Suppressor macrophage treated with lipopolysaccharide for 1 hour (primary cell): ENCODE results near the gene RPS8.
"Not testable (repeated sequence)": the region's sequence is repeated elsewhere in the genome, so short reads cannot be mapped to it uniquely, and the experiment has no call there.

Experiments used
- DNase-seq, 3 donors: peaks; one replicate each; pipeline ENCODE4 v3.0.0-alpha.2; 2020 to 2022

The RPS8 gene

DNA sequence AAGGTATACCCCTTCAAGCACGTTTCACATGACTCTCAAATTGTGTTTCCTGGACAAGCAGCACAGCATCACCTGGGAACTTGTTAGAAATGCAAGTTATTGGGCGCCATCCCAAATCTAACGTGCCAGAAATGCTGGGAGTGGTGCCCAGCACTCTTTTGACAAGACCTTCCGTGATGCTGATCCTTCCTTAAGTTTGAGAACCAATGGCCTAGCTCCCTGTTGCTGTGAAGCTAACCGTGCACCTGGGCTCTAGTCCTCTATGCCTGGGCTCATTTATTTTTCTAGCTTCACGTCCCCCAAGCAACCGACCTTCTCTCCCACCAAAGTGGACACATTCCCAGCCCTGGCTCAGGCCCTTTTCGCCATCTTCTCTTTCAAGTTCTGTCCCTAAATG, 8.4 kb downstream of the RPS8 start:
- peak in 1 of 3 donors; percentile 3 for DNase-seq

DNA sequence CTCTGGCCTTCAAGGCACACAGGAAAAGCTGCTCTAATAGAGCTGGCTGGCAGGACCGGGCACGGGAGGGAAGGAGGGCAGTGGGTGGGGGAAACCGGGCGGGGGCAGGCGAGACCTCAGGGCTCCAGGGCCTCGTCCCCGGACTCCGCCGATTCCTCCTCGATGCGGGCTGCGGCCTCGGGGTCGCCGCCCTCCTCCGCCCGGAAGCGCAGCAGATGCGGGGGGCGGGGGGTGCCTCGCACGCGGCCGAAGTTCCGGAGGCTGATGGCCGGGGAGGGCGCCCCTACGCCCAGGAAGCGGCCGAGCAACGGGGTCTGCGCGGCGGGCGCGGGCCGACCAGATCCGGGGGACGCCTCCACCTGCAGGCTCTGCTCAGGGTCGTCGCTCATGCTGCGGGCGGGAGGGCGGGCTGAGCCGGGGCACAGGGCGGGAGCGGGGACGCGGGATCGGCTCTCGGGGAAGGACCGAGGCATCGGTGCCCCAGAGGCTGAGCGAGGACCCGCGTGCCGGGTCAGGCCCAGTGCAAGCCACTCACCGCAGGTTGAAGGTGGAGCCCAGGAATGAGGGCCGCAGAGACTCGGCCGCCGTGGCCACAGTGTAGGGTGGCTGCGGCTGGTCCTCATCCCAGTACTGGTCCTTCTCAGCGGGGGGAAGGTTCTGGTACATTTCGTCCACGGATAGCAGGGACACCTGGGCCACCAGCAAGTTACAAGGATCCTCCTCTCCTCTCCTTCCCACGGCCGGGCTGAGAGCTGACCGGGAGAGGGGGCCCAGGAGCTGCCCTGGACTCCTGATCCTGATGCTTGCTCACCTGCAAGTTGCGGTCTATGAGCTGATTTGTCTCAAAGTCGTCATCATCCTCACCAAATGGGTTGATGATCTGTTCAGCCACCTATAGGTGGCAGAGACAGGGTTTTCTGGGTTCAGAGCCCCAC, 9.0 kb downstream of the RPS8 start:
- DNase-seq: peak in 2 of 3 donors; percentile 18 to 55

GRCh38 chr1:44785029-44785380, 9.7 kb downstream of the RPS8 start:
- peak in 1 of 3 donors; percentile 15 for DNase-seq

GRCh38 chr1:44785501-44786137, 10.3 kb downstream of the RPS8 start:
- no peak for DNase-seq

DNA sequence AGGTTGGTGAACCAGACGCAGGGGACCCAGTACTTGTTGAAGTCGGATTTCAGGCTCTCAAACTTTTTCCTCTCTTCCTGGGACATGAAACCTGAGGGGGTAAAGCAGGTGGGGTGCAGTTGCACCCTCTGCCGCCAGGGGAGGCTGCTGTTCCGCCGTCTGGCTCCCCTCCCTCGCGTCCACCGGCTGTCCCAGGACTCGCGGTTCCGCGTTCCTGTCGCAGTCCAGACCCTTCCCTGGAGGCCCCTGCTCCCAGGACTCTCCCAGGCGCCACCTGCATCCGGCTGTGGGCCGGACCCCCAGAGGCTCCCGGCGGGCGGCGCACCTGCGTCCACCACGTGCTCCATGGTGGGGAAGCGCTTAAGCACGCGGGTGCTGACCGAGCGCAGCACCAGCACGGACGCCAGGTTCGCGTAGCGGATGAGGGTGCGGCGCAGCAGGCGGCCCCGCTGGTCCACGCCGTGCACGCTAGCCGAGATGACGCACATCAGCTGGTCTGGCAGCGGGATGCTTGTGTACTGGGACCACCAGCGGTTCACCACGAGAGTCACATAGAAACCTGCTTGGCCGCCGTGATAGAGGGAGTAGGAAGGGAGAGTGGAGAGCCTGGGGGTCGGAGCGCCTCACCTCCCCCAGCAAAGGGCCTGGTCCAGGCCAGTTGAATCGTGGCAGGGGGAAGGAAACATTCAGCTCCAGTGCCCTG, 10.9 kb downstream of the RPS8 start:
- peak; percentile 58 to 77 (median 66) for DNase-seq

DNA sequence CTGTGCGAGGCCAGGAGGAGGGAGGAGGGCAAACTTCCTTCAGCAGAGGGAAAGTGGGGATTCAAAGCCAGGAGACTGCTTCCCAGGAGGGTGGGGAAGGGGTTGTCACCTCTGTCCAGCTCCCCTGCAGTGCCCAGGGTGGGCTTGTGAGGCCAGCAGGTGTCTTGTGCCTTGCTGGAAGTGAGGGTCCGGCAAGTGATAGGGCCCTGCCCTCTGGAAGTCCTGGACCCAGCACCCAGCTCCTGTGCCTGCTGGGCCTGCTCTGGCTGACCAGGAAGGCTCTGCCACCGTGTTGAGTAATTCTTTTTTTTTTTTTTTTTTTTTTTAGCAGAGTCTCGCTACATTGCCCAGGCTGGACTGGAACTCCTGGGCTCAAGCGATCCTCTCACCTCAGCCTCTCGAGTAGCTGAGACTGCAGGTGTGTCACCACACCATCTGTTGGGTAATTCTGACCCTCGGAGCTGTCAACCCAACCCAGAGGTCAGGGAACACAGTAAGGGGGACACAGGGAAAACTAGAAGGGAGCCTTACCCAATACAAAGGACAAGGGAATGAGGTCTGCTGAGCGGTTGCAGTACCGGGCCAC, 11.6 kb downstream of the RPS8 start:
- DNase-seq: peak in 1 of 3 donors; percentile 15

- DNase-seq: peak in 1 of 3 donors; percentile 13
Observed at GRCh38 chr1:44787506-44787905, 12.2 kb downstream of the RPS8 start.

DNA sequence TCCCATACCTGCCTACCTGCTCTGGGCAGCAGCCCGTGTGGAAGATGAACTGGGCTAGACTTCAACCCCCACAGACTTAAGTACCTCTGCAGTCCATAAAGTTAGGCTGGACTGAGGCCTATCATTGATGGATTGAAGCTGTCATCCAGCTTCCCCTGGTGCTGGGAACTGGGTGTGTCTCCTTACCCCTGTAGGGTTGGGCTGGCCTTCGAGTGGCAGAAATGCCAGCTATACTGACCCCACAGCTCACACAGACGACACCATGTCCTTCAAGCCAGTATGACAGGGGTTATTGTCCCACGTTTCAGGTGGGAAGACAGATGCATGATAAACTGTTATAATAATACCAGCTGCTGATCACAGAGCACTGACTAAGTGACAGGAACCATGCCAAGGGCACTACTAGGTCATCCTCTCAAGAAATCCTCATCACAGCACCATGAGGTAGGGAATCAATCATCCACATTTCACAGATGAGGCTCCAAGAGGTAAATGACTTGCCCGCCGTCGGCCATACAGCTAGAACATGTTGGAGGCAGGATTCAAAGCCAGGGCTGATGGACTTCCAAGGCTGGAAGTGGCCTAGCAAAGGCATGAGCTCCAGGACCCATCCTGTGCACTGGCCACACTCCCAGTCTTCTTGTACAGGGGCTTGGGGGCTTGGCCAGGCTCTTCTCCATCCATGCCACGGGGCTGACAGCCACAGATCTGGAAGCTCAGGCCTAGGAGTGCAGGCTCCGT, 12.9 kb downstream of the RPS8 start, which contains the start of gene BEST4:
Gene BEST4 (minus strand): TSS at position 51 of the 741 bp plus-strand sequence. CDS start 465 bp downstream, outside the sequence.
- peak in 1 of 3 donors; percentile 16 for DNase-seq

GRCh38 chr1:44790968-44791801, 15.8 kb downstream of the RPS8 start:
- no peak for DNase-seq

DNA sequence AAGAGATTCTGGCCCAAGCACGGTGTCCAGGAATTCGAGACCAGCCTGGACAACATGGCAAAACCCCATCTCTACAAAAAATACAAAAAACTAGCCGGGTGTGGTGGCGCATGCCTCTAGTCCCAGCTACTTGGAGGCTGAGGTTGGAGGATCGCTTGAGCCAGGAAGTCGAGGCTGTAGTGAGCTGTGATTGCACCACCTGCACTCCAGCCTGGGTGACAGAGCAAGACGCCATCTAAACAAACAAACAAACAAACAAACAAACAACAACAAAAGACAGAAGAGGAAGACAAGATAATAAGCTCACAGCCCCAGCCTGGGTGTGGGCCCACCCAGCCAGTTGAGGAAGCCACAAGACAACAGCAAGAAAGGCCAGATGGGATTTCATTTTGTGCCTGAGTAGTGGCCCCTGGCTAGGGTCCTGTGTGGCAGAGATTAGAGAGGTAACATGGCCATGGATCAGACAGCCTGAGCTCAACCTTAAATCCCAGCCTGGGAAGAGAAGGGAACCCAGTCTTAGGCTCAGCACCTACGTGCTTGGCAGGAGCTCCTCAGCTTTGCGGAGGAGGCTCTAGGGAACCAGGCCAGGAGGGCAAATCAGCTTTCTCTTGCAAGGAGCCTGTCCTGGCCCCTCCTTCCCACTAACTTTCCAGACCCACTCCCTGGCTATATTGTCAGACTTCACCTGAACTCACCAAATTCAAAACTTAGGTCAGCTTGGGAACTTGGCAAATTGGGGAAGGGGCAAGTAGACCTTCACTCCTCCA, 17.6 kb downstream of the RPS8 start:
- DNase-seq: no peak

DNA sequence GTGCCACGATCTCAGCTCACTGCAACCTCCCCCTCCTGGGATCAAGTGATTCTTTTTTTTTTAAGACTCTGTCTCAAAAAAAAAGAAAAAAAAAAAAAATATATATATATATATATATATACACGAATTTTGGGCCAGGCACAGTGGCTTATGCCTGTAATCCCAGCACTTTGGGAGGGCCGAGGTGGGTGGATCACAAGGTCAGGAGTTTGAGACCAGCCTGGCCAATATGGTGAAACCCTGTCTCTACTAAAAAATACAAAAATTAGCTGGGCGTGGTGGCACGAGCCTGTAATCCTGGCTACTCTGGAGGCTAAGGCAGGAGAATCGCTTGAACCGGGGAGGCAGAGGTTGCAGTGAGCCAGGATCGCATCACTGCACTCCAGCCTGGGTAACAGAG, 22.5 kb downstream of the RPS8 start:
- DNase-seq: not testable (repeated sequence)

DNA sequence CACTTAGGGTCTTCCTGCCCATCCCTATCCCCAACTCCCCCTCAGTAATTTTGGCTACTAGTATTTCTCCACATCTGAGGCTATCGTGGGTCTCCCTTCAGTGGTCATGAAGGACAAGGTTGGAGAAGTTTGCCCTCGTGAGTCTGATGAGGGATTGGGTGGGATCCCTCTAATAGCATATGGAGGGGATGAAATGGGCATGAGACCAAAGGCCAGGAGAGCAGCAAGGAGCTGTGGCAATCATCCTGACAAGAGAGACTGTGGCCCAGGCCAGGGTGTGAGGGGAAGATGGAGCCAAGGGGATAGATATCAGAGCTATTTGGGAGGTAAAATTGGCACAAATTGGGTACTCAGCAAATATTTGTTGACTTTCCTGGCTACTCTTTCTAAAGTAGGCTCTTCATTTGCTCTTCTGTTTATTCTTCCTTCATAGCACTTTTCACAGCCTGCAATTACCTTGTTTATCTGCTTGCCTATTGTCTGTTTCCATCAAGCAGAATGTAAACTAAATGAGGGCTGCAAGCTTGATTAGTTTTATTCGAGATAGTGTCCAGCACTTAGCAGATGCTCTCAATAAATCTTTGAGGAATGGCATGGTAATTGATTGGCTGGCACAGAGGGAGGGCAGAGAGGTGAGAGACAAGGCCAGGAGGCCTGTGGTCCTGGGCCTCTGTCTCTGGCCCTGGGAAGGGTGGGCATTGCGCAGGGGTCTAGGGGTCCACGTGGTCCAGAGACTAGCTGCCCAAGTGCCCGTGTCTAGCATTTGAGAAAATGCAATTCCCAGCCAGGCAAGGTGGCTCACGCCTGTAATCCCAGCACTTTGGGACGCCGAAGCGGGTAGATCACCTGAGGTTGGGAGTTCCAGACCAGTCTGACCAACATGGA, 23.4 kb downstream of the RPS8 start:
- DNase-seq: no peak

DNA sequence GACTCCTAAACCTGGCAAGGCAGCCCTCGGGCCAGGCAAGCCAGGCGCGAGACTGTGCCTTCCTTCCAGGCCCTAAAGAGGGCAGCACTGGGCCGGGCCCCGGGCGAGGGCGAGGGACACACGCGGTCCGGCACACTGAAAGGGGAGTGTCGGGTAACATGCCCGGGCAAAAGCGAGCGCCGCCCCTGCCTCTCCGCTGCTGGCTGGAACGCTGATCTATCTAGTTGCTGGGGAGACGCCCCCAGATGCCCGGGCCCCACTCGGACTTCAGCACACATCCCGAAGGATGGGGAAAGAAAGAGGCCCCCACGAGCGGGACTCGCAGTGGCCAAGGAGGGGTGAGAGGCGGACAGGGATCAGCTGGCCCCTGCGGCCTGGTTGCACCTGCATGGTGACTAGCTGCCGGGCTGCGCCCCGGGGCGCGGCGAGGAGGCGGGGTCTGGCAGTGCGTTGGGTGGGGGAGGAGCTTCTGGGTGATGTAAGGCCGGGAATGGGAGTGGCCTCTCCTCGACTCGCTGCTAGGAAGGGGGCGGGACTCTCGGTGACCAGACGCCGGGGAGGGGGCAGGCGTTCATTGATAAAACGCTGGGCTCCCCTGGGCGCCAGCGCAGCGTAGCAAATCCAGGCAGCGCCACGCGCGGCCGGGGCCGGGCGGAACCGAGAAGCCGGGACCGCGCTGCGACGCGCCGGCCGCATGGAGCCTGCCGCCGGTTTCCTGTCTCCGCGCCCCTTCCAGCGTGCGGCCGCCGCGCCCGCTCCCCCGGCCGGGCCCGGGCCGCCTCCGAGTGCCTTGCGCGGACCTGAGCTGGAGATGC, 24.6 kb downstream of the RPS8 start, which contains the start of gene PLK3:
Gene PLK3 (plus strand): TSS at position 608 of the 815 bp plus-strand sequence. CDS start 87 bp downstream, at position 695.
- peak; percentile 98 to 99 (median 99) for DNase-seq

DNA sequence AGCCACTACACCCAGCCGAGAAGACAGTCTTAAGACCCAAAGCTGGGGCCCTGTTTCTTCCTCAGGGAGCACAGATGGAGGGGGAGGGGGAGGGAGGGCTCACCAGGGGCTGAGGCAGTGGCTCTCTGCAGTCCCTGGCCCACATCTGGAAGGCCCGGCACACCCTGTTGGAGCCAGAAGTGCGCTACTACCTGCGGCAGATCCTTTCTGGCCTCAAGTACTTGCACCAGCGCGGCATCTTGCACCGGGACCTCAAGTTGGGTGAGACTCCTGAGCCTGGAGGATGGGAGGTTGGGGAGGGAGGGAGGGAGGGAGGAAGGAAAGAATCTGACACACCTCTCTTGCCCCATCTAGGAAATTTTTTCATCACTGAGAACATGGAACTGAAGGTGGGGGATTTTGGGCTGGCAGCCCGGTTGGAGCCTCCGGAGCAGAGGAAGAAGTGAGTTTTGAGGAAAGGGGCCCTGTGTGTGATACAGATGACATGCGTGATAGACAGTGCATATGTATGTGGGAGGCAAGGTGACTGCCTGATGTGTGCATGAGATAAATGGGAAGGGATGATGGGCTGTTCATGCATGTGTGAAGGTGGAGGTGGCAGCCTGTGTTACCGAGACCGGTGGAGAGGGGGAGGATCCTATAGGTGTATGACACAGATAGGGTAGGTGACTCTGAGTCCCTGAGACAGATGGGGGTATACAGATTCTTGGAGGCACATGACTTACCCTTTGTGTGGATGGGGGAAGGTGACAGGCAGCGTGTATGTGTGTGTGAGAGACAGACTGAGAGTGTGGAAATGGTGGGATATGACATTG, 26.4 kb downstream of the RPS8 start:
- DNase-seq: peak; percentile 85 to 90 (median 86)

GRCh38 chr1:44802306-44803061, 27.1 kb downstream of the RPS8 start:
- DNase-seq: peak in 1 of 3 donors; percentile 39

GRCh38 chr1:44803062-44803311, 27.6 kb downstream of the RPS8 start:
- no peak for DNase-seq
